Measurements from ENCODE around the gene LY6G5B. TPM values are rescaled to one million over a fixed set of nuclear protein-coding genes. Genes with fewer than 3 reads are reported as not detected.

The LY6G5B gene
- total RNA-seq, 1 donor from 2014 or later, result 3.3 TPM

Other genes with a start within 250 kb of the LY6G5B start
- 3.7 and 5.8 TPM in 2 replicates for gene MICB, start 171.8 kb upstream of the LY6G5B start, total RNA-seq
- gene MCCD1, start 141.0 kb upstream of the LY6G5B start, total RNA-seq, result not detected in 2 replicates
- gene DDX39B, start 128.0 kb upstream of the LY6G5B start, total RNA-seq, result 205 and 333 TPM in 2 replicates
- gene ATP6V1G2, start 123.4 kb upstream of the LY6G5B start, total RNA-seq, result 0.28 and 0.34 TPM in 2 replicates
- 25.8 and 52.3 TPM in 2 replicates for gene NFKBIL1, start 122.4 kb upstream of the LY6G5B start, total RNA-seq
- gene LTA, start 97.7 kb upstream of the LY6G5B start, total RNA-seq, result not detected in 2 replicates
- under 0.01 and 0.07 TPM in 2 replicates for gene TNF, start 94.4 kb upstream of the LY6G5B start, total RNA-seq
- not detected in 2 replicates for gene LTB, start 87.6 kb upstream of the LY6G5B start, total RNA-seq
- not detected in 2 replicates for gene LST1, start 83.7 kb upstream of the LY6G5B start, total RNA-seq
- gene NCR3, start 77.0 kb upstream of the LY6G5B start, total RNA-seq, result not detected in 2 replicates
- not detected in 2 replicates for gene AIF1, start 54.7 kb upstream of the LY6G5B start, total RNA-seq
- gene PRRC2A, start 49.3 kb upstream of the LY6G5B start, total RNA-seq, result 32.1 and 73.3 TPM in 2 replicates
- 120 and 174 TPM in 2 replicates for gene BAG6, start 17.3 kb upstream of the LY6G5B start, total RNA-seq
- gene APOM, start 14.1 kb upstream of the LY6G5B start, total RNA-seq, result 0.28 and 0.34 TPM in 2 replicates
- 24.7 and 37.6 TPM in 2 replicates for gene C6orf47, start 9.2 kb upstream of the LY6G5B start, total RNA-seq
- 9.4 and 20.2 TPM in 2 replicates for gene GPANK1, start 5.0 kb upstream of the LY6G5B start, total RNA-seq
- gene CSNK2B, start 3.9 kb upstream of the LY6G5B start, total RNA-seq, result 48.2 and 76.9 TPM in 2 replicates
- gene LY6G5C, start 11.1 kb downstream of the LY6G5B start, total RNA-seq, result 0.07 TPM in 1 of 2 replicates, not detected in the other
- gene ABHD16A, start 33.3 kb downstream of the LY6G5B start, total RNA-seq, result 30.8 and 46.5 TPM in 2 replicates
- gene LY6G6F, start 36.9 kb downstream of the LY6G5B start, total RNA-seq, result not detected in 2 replicates
- not detected in 2 replicates for gene LY6G6D, start 45.4 kb downstream of the LY6G5B start, total RNA-seq
- gene LY6G6C, start 51.8 kb downstream of the LY6G5B start, total RNA-seq, result under 0.01 TPM in 1 of 2 replicates, not detected in the other
- gene MPIG6B, start 53.4 kb downstream of the LY6G5B start, total RNA-seq, result not detected in 2 replicates
- gene DDAH2, start 59.3 kb downstream of the LY6G5B start, total RNA-seq, result 16.2 and 19.8 TPM in 2 replicates
- 269 and 558 TPM in 2 replicates for gene CLIC1, start 66.6 kb downstream of the LY6G5B start, total RNA-seq
- 3.4 and 3.5 TPM in 2 replicates for gene MSH5, start 70.0 kb downstream of the LY6G5B start, total RNA-seq
- 0.57 TPM in 1 of 2 replicates, not detected in the other for gene SAPCD1, start 92.7 kb downstream of the LY6G5B start, total RNA-seq
- gene VWA7, start 107.4 kb downstream of the LY6G5B start, total RNA-seq, result 0.34 and 1.00 TPM in 2 replicates
- 61.2 and 98.7 TPM in 2 replicates for gene VARS1, start 125.8 kb downstream of the LY6G5B start, total RNA-seq
- 14.4 and 35.5 TPM in 2 replicates for gene LSM2, start 137.0 kb downstream of the LY6G5B start, total RNA-seq
- gene HSPA1L, start 145.3 kb downstream of the LY6G5B start, total RNA-seq, result 1.0 and 1.1 TPM in 2 replicates
- gene HSPA1A, start 145.6 kb downstream of the LY6G5B start, total RNA-seq, result 29.7 and 211 TPM in 2 replicates
- 81.7 and 305 TPM in 2 replicates for gene HSPA1B, start 157.8 kb downstream of the LY6G5B start, total RNA-seq
- 64.1 and 103 TPM in 2 replicates for gene NEU1, start 192.8 kb downstream of the LY6G5B start, total RNA-seq
- gene SLC44A4, start 209.0 kb downstream of the LY6G5B start, total RNA-seq, result 2.1 and 3.1 TPM in 2 replicates
- 13.7 and 47.4 TPM in 2 replicates for gene EHMT2, start 227.7 kb downstream of the LY6G5B start, total RNA-seq
- 1.4 and 4.1 TPM in 2 replicates for gene ZBTB12, start 232.1 kb downstream of the LY6G5B start, total RNA-seq

Data from nasal cavity respiratory epithelium epithelial cell of viscerocranial mucosa (primary cell).